ENCODE data around the gene SKIC8.
A peak's percentile ranks its signal among the peaks of the same experiment; 100 is the strongest.
"Not testable (repeated sequence)": the region's sequence is repeated elsewhere in the genome, so short reads cannot be mapped to it uniquely, and the experiment has no call there.

The SKIC8 gene

GRCh38 chr15:78251136-78251535 is 48.3 kb downstream of the SKIC8 start:
- no peak for DNase-seq (ENCODE audit: low read depth)

- no peak for DNase-seq (ENCODE audit: low read depth)
These were observed 50.3 kb downstream of the SKIC8 start for GRCh38 chr15:78249131-78249530.

- DNase-seq (ENCODE audit: low read depth), result no peak
These were observed 51.5 kb downstream of the SKIC8 start for GRCh38 chr15:78247911-78248310.

- not testable (repeated sequence) for DNase-seq (ENCODE audit: low read depth)
These were observed 53.3 kb downstream of the SKIC8 start for GRCh38 chr15:78245976-78246620.

GRCh38 chr15:78245392-78245791 is 54.0 kb downstream of the SKIC8 start:
- DNase-seq (ENCODE audit: low read depth), result not testable (repeated sequence)

GRCh38 chr15:78244893-78245292 is 54.5 kb downstream of the SKIC8 start:
- DNase-seq (ENCODE audit: low read depth), result no peak

GRCh38 chr15:78244101-78244500 is 55.3 kb downstream of the SKIC8 start:
- DNase-seq (ENCODE audit: low read depth), result no peak

GRCh38 chr15:78243491-78243941 is 55.9 kb downstream of the SKIC8 start:
- no peak for DNase-seq (ENCODE audit: low read depth)

GRCh38 chr15:78243058-78243457 is 56.4 kb downstream of the SKIC8 start:
- no peak for DNase-seq (ENCODE audit: low read depth)

GRCh38 chr15:78242128-78242527 is 57.3 kb downstream of the SKIC8 start:
- DNase-seq (ENCODE audit: low read depth), result no peak

GRCh38 chr15:78241017-78241416 is 58.4 kb downstream of the SKIC8 start:
- peak; percentile 69 for DNase-seq (ENCODE audit: low read depth)

GRCh38 chr15:78239811-78240210 is 59.6 kb downstream of the SKIC8 start:
- DNase-seq (ENCODE audit: low read depth), result no peak

- no peak for DNase-seq (ENCODE audit: low read depth)
These were observed 62.3 kb downstream of the SKIC8 start for GRCh38 chr15:78237146-78237545.

GRCh38 chr15:78236491-78236890 is 62.9 kb downstream of the SKIC8 start:
- DNase-seq (ENCODE audit: low read depth), result no peak

- no peak for DNase-seq (ENCODE audit: low read depth)
These were observed 64.8 kb downstream of the SKIC8 start, which contains the start of gene ACSBG1 for GRCh38 chr15:78234515-78235040. TSS of gene ACSBG1 (minus strand) at chr15:78234565. CDS start at chr15:78234501, 64 bp downstream.

- no peak for DNase-seq (ENCODE audit: low read depth)
These were observed 65.9 kb downstream of the SKIC8 start for GRCh38 chr15:78233496-78233895.

All from activated T-helper 1 cell treated with Interleukin-2 at 50 U/mL for 16 hours (primary cell).